Activated naive CD8-positive, alpha-beta T cell (primary cell): ENCODE measurements around the gene PTGER1.
A peak's percentile ranks its signal among the peaks of the same experiment; 100 is the strongest.

Experiments
- H3K27ac Mint-ChIP-seq: one replicate; pipeline ENCODE4 v1.8.0; 2021; ENCODE audit warnings: mixed read lengths
- H3K27me3 Mint-ChIP-seq: one replicate; pipeline ENCODE4 v1.8.0; 2021; ENCODE audit warnings: mixed read lengths
- H3K36me3 Mint-ChIP-seq: one replicate; pipeline ENCODE4 v1.8.0; 2021; ENCODE audit warnings: mixed read lengths
- H3K4me1 Mint-ChIP-seq: one replicate; pipeline ENCODE4 v1.8.0; 2021; ENCODE audit warnings: low read depth, mixed read lengths
- H3K4me3 Mint-ChIP-seq: one replicate; pipeline ENCODE4 v1.8.0; 2021; ENCODE audit warnings: mild to moderate bottlenecking, mixed read lengths
- H3K9me3 Mint-ChIP-seq: one replicate; pipeline ENCODE4 v1.8.0; 2021; ENCODE audit warnings: low read depth, mixed read lengths

Gene PTGER1

GRCh38 chr19:14492756-14493337 lies 17.7 kb upstream of the PTGER1 start:
- H3K27me3 Mint-ChIP-seq: no peaks in the 10 kb centered on the region
- peaks cover 21% of the 10 kb centered on the region for H3K4me1 Mint-ChIP-seq
- peaks cover 10% of the 10 kb centered on the region for H3K36me3 Mint-ChIP-seq
- no peaks in the 10 kb centered on the region for H3K9me3 Mint-ChIP-seq
- H3K27ac Mint-ChIP-seq: no peak overlapping the region
- no peak overlapping the region for H3K4me3 Mint-ChIP-seq

GRCh38 chr19:14487370-14488125 lies 12.4 kb upstream of the PTGER1 start:
- Mint-ChIP-seq H3K27me3 (no peaks in the 10 kb centered on the region), H3K36me3 (peaks cover 10% of the 10 kb centered on the region), H3K4me1 (peaks cover 5% of the 10 kb centered on the region), H3K4me3 (no peak overlapping the region), H3K27ac (no peak overlapping the region), H3K9me3 (no peaks in the 10 kb centered on the region)

- Mint-ChIP-seq H3K36me3 (peaks cover 2% of the 10 kb centered on the region), H3K4me1 (peaks cover 5% of the 10 kb centered on the region), H3K27me3 (no peaks in the 10 kb centered on the region), H3K4me3 (no peak overlapping the region), H3K9me3 (no peaks in the 10 kb centered on the region), H3K27ac (no peak overlapping the region)
Observed at GRCh38 chr19:14482172-14482941, 7.2 kb upstream of the PTGER1 start.

- Mint-ChIP-seq H3K4me1 (peaks cover 9% of the 10 kb centered on the region), H3K4me3 (no peak overlapping the region)
Observed at GRCh38 chr19:14480700-14481079, 5.5 kb upstream of the PTGER1 start.

GRCh38 chr19:14479975-14480699 lies 5.0 kb upstream of the PTGER1 start:
- Mint-ChIP-seq H3K27ac (no peak overlapping the region), H3K9me3 (no peaks in the 10 kb centered on the region), H3K4me3 (no peak overlapping the region), H3K4me1 (peaks cover 13% of the 10 kb centered on the region), H3K36me3 (no peaks in the 10 kb centered on the region), H3K27me3 (no peaks in the 10 kb centered on the region)

More at GRCh38 chr19:14480700-14481079, 5.5 kb upstream of the PTGER1 start:
- Mint-ChIP-seq H3K27ac (no peak overlapping the region), H3K27me3 (no peaks in the 10 kb centered on the region), H3K36me3 (no peaks in the 10 kb centered on the region), H3K9me3 (no peaks in the 10 kb centered on the region)

- H3K27me3 Mint-ChIP-seq: peaks cover 4% of the 10 kb centered on the region
- H3K4me3 Mint-ChIP-seq: no peak overlapping the region
- H3K27ac Mint-ChIP-seq: no peak overlapping the region
- H3K36me3 Mint-ChIP-seq: no peaks in the 10 kb centered on the region
- H3K9me3 Mint-ChIP-seq: no peaks in the 10 kb centered on the region
- peaks cover 18% of the 10 kb centered on the region for H3K4me1 Mint-ChIP-seq
Observed at GRCh38 chr19:14479309-14479974, 4.3 kb upstream of the PTGER1 start.

- no peak overlapping the region for H3K4me3 Mint-ChIP-seq
- H3K27me3 Mint-ChIP-seq: peaks cover 5% of the 10 kb centered on the region
- H3K36me3 Mint-ChIP-seq: no peaks in the 10 kb centered on the region
- H3K4me1 Mint-ChIP-seq: peaks cover 21% of the 10 kb centered on the region
- no peaks in the 10 kb centered on the region for H3K9me3 Mint-ChIP-seq
- H3K27ac Mint-ChIP-seq: no peak overlapping the region
Observed at GRCh38 chr19:14478113-14478545, 3.0 kb upstream of the PTGER1 start.

- Mint-ChIP-seq H3K27ac (no peak overlapping the region), H3K27me3 (peaks cover 5% of the 10 kb centered on the region), H3K4me1 (peaks cover 25% of the 10 kb centered on the region), H3K9me3 (no peaks in the 10 kb centered on the region), H3K36me3 (no peaks in the 10 kb centered on the region), H3K4me3 (no peak overlapping the region)
Observed at GRCh38 chr19:14477418-14478112, 2.4 kb upstream of the PTGER1 start.

GRCh38 chr19:14476673-14477401 lies 1.7 kb upstream of the PTGER1 start:
- peaks cover 26% of the 10 kb centered on the region for H3K4me1 Mint-ChIP-seq
- H3K9me3 Mint-ChIP-seq: no peaks in the 10 kb centered on the region
- no peaks in the 10 kb centered on the region for H3K36me3 Mint-ChIP-seq
- H3K27me3 Mint-ChIP-seq: peaks cover 5% of the 10 kb centered on the region
- no peak overlapping the region for H3K4me3 Mint-ChIP-seq
- no peak overlapping the region for H3K27ac Mint-ChIP-seq

GRCh38 chr19:14476327-14476672 lies 1.1 kb upstream of the PTGER1 start:
- Mint-ChIP-seq H3K27me3 (peaks cover 5% of the 10 kb centered on the region), H3K27ac (no peak overlapping the region)

GRCh38 chr19:14474827-14475226 lies 327 bp downstream of the PTGER1 start:
- no peak overlapping the region for H3K27ac Mint-ChIP-seq
- H3K4me1 Mint-ChIP-seq: peaks cover 24% of the 10 kb centered on the region
- H3K4me3 Mint-ChIP-seq: peak overlapping the region; percentile 59
- peaks cover 5% of the 10 kb centered on the region for H3K27me3 Mint-ChIP-seq
- no peaks in the 10 kb centered on the region for H3K9me3 Mint-ChIP-seq
- no peaks in the 10 kb centered on the region for H3K36me3 Mint-ChIP-seq

More at GRCh38 chr19:14476327-14476672, 1.1 kb upstream of the PTGER1 start:
- Mint-ChIP-seq H3K4me3 (no peak overlapping the region), H3K4me1 (peaks cover 26% of the 10 kb centered on the region), H3K36me3 (no peaks in the 10 kb centered on the region), H3K9me3 (no peaks in the 10 kb centered on the region)

- Mint-ChIP-seq H3K36me3 (no peaks in the 10 kb centered on the region), H3K27me3 (peaks cover 5% of the 10 kb centered on the region), H3K27ac (no peak overlapping the region), H3K4me1 (peaks cover 24% of the 10 kb centered on the region), H3K4me3 (peak overlapping the region; percentile 59), H3K9me3 (no peaks in the 10 kb centered on the region)
Observed at GRCh38 chr19:14473978-14474578, 1.1 kb downstream of the PTGER1 start.
